Psoas muscle (tissue), 8 donors: ENCODE data around the gene LY9. TPM values are rescaled to one million over a fixed set of nuclear protein-coding genes. Genes with fewer than 3 reads are reported as not detected.

Experiments used
- ATAC-seq, 4 donors: fragments of 200-7000 bp; cut with Tn5 transposase; one replicate each; pipeline ENCODE4 v1.9.1; 2020; ENCODE audit warnings: moderate library complexity in 3 of 4, mild to moderate bottlenecking in 2 of 4
- DNase-seq, 2 donors: peaks; one replicate each; pipeline ENCODE4 v3.0.0-alpha.2; 2020
- H3K27ac ChIP-seq: fragments of 200-600 bp; one replicate; pipeline ENCODE4 v1.8.0; 2022
- H3K27me3 ChIP-seq, 3 donors: fragments of 200-600 bp in 1 of 3; one replicate each; pipeline versions ENCODE4 v1.6.1 to v1.8.0; 2013 to 2022; ENCODE audit warnings: low read length in 2 of 3, mild to moderate bottlenecking in 2 of 3, moderate library complexity in 1 of 3; ENCODE audit not compliant: insufficient read depth in 3 of 3
- H3K36me3 ChIP-seq, 2 donors: fragments of 200-600 bp in 1 of 2; one replicate each; pipeline versions ENCODE4 v1.6.1 to v1.8.0; 2013 to 2022; ENCODE audit warnings: low read depth in 1 of 2, mild to moderate bottlenecking in 1 of 2, moderate library complexity in 1 of 2; ENCODE audit not compliant: insufficient read depth in 1 of 2
- H3K4me1 ChIP-seq: fragments of 200-600 bp; one replicate; pipeline ENCODE4 v1.8.0; 2022
- H3K4me3 ChIP-seq: fragments of 200-600 bp; one replicate; pipeline ENCODE4 v1.8.0; 2022; ENCODE audit warnings: mild to moderate bottlenecking
- H3K9me3 ChIP-seq: fragments of 200-600 bp; one replicate; pipeline ENCODE4 v1.8.0; 2022
- CTCF ChIP-seq: fragments of 200-600 bp; IDR thresholded peaks from one replicate; pipeline ENCODE4 v1.8.0; 2022; ENCODE audit warnings: antibody characterized with exemption
- WGBS, 3 donors: extraction: QIAGEN DNeasy Blood & Tissue Kit; methylation state at CpG; one replicate each; pipeline versions ENCODE4 v1.1.6 to v1.1.7; 2013; 5-methylcytosine and 5-hydroxymethylcytosine counted together
- intact Hi-C, 2 donors: fragments of 100-400 bp; cut with DNase I; formaldehyde crosslinking; loops; one replicate each; pipeline versions ENCODE4 v1.11.0 to v1.14.2; 2022
- polyA plus RNA-seq, 3 donors: library from polyadenylated mRNA; stranded (reverse); fragments of 200-250 nt; gene quantifications; one replicate each; pipeline ENCODE4 v1.2.3, GENCODE V29; 2013
- total RNA-seq, 4 donors: library from RNA; stranded (reverse); fragmentation: NEBNext Ultra II Directional in 2 of 4; extraction: Animal tissue kit (Norgen Biotek cat#: 25700) in 2 of 4; gene quantifications; one replicate each; pipeline versions ENCODE4 v1.2.1 to v1.2.4, GENCODE V29; 2021 to 2023
- donor health status: healthy with polysubstance abuse.
- donor health status: DM: no; HTN: no; CAD: no; lungs with moderate emphysema.
- donor health status: Bipolar disorder and iron deficiency.
- donor health status: healthy.
- donor health status: DM: yes; HTN: yes; CAD: no.
- donor health status: DM: no; HTN: no; CAD: no.
- donor health status: DM: no; HTN: no; CAD: no.
- donor health status: DM: yes; HTN: yes; CAD: no.

Gene LY9
- total and polyA plus RNA-seq, 7 donors = 0.06 to 0.49 (median 0.27) TPM; not detected in 2

DNA sequence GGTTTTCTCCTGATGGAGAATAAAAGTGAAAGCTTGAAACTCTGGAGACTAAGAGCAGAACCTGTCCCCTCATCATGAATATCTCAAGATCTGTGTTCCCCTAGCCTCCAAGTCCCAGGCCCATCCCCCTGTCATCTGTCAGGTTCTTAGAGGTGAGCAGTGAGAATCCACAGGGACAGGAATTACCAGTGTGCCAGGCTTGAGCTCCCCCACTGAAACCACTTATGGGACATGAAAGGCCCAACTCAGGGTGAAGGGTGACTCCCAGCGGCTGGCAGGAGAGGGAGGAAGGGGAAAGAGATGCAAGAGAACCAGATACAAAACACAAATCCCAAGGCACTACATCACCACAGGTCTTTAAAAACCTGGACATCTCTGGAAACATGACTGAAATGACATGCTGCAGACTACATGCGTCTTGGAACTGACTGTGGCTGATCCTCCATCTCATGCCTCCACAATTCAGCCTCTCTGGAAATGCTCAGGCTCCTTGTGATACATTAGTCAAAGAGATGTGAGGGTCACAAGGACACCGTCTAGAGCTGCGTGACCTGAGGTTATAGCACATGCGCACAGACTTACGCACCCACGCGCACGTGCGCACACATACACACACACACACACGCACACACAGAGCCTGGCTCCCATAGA is 6.8 kb upstream of the LY9 start:
- Histone ChIP-seq H3K9me3 (no peaks in the 10 kb centered on the region), H3K4me3 (no peak overlapping the region), H3K36me3 (no peaks in the 10 kb centered on the region), H3K27me3 (peaks cover 0 to under 1% (median 0%) of the 10 kb centered on the region in 3 donors), H3K4me1 (no peaks in the 10 kb centered on the region), H3K27ac (no peak overlapping the region)
- intact Hi-C loops = no loop called here
- no peak for ATAC-seq
- TF ChIP-seq CTCF = no peak
- WGBS, 3 donors = 91 to 94% (median 94%) methylated on average over 11 of the region's 11 CpGs
- DNase-seq = no peak

- Histone ChIP-seq H3K4me1 (no peaks in the 10 kb centered on the region), H3K9me3 (no peaks in the 10 kb centered on the region), H3K27me3 (peaks cover 0 to 2% (median 0%) of the 10 kb centered on the region in 3 donors), H3K36me3 (no peaks in the 10 kb centered on the region), H3K27ac (no peak overlapping the region), H3K4me3 (no peak overlapping the region)
- WGBS, 3 donors = 83 to 87% (median 86%) methylated on average over 13 of the region's 13 CpGs
- TF ChIP-seq CTCF = no peak
- ATAC-seq (no peak), DNase-seq (no peak)
- intact Hi-C loops = no loop called here
These were observed 6.0 kb upstream of the LY9 start for GRCh38 chr1:160789702-160790611.

DNA sequence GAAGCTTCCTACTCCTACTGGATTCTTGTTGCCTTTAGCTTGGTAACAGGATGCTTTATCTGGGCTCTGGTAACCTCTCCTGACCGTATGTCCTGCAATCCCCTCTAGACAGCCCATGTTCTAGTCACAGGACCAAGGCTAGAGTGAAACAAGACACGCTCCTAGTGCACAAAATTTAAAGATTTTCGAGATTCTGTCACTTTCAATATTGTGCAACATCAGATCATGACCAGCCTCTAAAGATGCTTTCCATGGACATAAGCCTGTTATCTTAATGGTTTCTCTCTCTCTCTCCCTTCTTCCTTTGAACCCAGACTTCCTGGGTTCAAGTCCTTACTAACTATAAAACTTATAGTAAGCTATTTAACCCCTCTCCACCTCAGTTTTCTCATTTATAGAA is 1.6 kb upstream of the LY9 start:
- Histone ChIP-seq H3K4me1 (no peaks in the 10 kb centered on the region), H3K4me3 (no peak overlapping the region), H3K36me3 (no peaks in the 10 kb centered on the region), H3K27me3 (peaks cover 0 to 2% (median 0%) of the 10 kb centered on the region in 3 donors), H3K9me3 (no peaks in the 10 kb centered on the region), H3K27ac (no peak overlapping the region)
- no peak for ATAC-seq
- no peak for DNase-seq
- 31 to 33% (median 31%) methylated on average over 3 of the region's 3 CpGs for WGBS, 3 donors
- TF ChIP-seq CTCF = no peak
- intact Hi-C loops = no loop called here

DNA sequence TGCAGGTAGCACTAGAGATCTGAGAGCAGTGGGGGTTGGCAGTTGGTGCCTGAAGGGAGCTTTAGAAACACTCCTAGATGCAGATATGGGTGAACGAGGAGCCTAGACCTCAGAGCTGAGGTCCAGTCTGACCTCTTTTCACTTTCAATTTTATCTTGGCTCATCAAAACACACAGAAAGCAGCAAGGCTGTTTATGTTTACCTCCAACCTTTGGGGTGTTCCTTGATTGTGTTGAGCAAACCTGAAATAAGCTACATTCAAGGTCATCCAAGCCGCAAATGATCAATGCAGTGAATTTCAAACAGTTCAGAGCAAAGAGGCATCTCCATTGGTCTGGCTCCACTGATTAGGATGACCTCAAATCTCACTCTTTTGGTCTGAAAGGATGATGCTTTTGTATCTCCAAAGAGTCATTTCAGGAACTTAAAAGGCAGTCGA is 1.3 kb downstream of the LY9 start:
- Histone ChIP-seq H3K4me3 (no peak overlapping the region), H3K4me1 (no peaks in the 10 kb centered on the region), H3K27ac (no peak overlapping the region), H3K36me3 (no peaks in the 10 kb centered on the region), H3K27me3 (peaks cover 0 to 2% (median 2%) of the 10 kb centered on the region in 3 donors), H3K9me3 (no peaks in the 10 kb centered on the region)
- DNase-seq (no peak), ATAC-seq (no peak)
- intact Hi-C loops = no loop called here
- 67 to 90% (median 80%) methylated on average over 3 of the region's 3 CpGs for WGBS, 3 donors
- TF ChIP-seq CTCF = no peak
